ENCODE results near the gene TRA2B. TPM values are rescaled to one million over a fixed set of nuclear protein-coding genes. Genes with fewer than 3 reads are reported as not detected.

TRA2B gene
- total and polyA plus RNA-seq, 7 donors: 38.7 to 99.5 (median 75.3) TPM

DNA sequence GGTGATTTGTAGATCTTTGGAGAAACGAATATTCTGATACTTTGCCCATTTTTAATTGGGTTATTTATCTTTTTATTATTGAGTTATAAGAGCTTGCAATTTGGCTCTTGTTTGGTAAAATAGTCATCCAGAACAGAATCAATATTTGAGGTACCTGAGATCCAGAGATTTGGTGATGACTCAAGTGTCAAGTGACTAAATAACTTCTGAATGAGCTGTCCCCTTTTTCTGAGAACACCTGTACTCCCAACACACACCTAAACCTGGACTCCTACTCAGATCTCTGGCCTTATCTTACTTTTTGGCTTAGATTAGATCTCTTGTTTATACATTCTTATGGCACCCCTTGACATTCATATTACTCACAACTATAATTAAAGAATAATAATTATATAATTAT is 3.1 kb upstream of the TRA2B start:
- WGBS, 3 donors: 77 to 81% (median 78%) methylated on average over 1 of the region's 1 CpG
- TF ChIP-seq, protein P1, sequence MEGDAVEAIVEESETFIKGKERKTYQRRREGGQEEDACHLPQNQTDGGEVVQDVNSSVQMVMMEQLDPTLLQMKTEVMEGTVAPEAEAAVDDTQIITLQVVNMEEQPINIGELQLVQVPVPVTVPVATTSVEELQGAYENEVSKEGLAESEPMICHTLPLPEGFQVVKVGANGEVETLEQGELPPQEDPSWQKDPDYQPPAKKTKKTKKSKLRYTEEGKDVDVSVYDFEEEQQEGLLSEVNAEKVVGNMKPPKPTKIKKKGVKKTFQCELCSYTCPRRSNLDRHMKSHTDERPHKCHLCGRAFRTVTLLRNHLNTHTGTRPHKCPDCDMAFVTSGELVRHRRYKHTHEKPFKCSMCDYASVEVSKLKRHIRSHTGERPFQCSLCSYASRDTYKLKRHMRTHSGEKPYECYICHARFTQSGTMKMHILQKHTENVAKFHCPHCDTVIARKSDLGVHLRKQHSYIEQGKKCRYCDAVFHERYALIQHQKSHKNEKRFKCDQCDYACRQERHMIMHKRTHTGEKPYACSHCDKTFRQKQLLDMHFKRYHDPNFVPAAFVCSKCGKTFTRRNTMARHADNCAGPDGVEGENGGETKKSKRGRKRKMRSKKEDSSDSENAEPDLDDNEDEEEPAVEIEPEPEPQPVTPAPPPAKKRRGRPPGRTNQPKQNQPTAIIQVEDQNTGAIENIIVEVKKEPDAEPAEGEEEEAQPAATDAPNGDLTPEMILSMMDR (IDR thresholded peaks at IDR 0.05): no peak
- peaks cover 11% of the 10 kb centered on the region for H3K4me1 ChIP-seq

DNA sequence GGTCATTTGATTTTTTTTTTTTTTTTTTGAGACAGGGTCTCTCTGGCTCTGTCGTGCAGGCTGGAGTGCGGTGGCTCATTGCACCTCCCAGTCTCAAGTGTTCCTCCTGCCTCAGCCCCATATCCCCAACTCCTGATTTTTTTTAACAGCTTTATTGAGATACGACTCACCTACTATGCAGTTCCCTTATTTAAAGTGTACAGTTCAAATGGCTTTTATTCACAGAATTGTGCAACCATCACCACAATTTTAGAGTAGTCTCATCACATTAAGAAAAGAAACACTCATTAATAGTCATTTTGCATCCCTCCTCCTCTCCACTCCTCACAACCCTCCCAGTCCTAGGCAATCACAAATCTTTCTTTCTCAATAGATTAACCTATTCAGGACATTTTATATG is 1.9 kb upstream of the TRA2B start:
- no peak overlapping the region for H3K27ac ChIP-seq
- DNase-seq (no peak), ATAC-seq (no peak)
- WGBS, 3 donors: 79 to 86% (median 81%) methylated on average over 3 of the region's 3 CpGs
- H3K27me3 ChIP-seq (ENCODE audit: insufficient read depth in 3 of 3, low read length in 2 of 3): no peaks in the 10 kb centered on the region
- peaks cover 11% of the 10 kb centered on the region for H3K4me1 ChIP-seq
- no peaks in the 10 kb centered on the region for H3K36me3 ChIP-seq (ENCODE audit: insufficient read depth in 1 of 2, low read depth in 1 of 2)
- intact Hi-C loops (cut with DNase I): loop anchor here in 1 of 2 donors (5.0 kb wide), 2 partner anchors 168 to 843 kb away; partner anchors contain the start of genes EIF4A2 and ETV5
- H3K9me3 ChIP-seq: no peaks in the 10 kb centered on the region
- TF ChIP-seq, protein P1 (IDR thresholded peaks at IDR 0.05): no peak
- H3K4me3 ChIP-seq: no peak overlapping the region

More for the DNA sequence above, 3.1 kb upstream of the TRA2B start:
- Histone ChIP-seq H3K27me3 (ENCODE audit: insufficient read depth in 3 of 3, low read length in 2 of 3) (no peaks in the 10 kb centered on the region), H3K36me3 (ENCODE audit: insufficient read depth in 1 of 2, low read depth in 1 of 2) (no peaks in the 10 kb centered on the region), H3K4me3 (no peak overlapping the region), H3K27ac (no peak overlapping the region), H3K9me3 (no peaks in the 10 kb centered on the region)
- DNase-seq (no peak), ATAC-seq (no peak)
- intact Hi-C loops (cut with DNase I): loop anchor here in 1 of 2 donors (5.0 kb wide), 1 partner anchor 166 kb away; the partner anchor contains the start of gene ETV5

DNA sequence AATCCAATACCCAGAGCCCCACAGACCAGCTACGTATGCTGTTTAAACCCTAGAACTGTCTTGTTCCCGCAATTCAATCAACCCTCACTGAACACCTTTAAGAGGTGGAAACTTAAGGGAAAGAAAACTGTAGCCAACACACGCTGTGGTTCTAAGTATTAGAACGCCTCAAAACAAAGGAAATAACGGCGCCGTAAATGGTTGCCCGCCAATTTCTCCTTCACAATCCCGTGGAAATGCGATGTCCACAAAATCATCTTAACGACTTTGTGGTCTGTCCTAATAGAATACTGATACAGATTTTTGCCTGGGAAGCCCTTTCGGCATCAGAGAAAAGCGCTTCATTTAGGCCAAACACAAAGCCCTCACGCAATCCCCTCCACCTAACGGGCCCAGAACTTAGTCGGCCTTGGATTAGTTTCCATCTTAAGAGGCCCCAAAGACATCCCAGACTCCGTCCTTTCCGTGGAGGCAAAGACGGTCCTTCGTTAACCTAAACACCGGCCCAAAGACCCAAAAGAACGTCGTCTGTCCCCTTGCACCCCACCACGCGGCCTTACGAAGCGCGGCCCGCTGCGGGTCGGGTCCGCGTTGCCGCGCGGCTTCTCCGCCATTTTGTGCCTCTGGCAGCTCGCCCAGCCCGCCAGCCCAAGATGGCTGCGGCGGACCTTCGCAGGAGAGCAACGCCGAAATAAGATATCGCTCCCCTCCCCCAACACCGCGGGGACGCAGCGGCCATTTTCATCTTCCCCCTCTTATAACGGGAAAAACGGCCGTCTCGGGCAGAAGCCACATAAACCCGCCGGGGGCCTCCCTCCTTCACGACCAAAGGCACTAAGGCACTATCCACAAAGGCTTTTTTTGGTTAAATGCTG is 763 bp downstream of the TRA2B start:
- no peaks in the 10 kb centered on the region for H3K9me3 ChIP-seq
- no peaks in the 10 kb centered on the region for H3K36me3 ChIP-seq (ENCODE audit: insufficient read depth in 1 of 2, low read depth in 1 of 2)
- ATAC-seq (peak; percentile 86 to 91 (median 87)), DNase-seq (peak; percentile 93 to 96)
- H3K27ac ChIP-seq: peak overlapping the region; percentile 100
- no peaks in the 10 kb centered on the region for H3K27me3 ChIP-seq (ENCODE audit: insufficient read depth in 3 of 3, low read length in 2 of 3)
- H3K4me1 ChIP-seq: peaks cover 25% of the 10 kb centered on the region
- TF ChIP-seq, protein P1 (IDR thresholded peaks at IDR 0.05): no peak
- WGBS, 3 donors: 0% methylated on average over 56 of the region's 56 CpGs
- intact Hi-C loops (cut with DNase I): loop anchor here in 1 of 2 donors (5.0 kb wide), 1 partner anchor 845 kb away; the partner anchor contains the start of gene EIF4A2
- peak overlapping the region; percentile 99 for H3K4me3 ChIP-seq

DNA sequence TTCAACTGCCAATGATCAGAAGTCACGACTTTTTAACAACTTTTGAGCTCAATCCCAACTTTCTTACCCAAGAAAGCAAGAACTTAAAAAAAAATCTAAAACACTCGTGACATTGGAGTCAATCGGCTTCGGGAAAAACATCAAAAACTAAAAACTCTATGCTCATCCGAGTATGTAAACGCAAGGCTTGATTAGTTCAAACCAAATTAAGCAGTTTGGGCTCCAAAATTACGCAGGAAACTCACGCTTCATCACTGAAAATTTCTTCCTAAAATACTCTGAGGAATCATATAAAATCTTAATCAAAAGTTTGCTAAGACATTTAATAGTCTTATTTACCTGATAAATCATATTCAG is 1.6 kb downstream of the TRA2B start:
- no peak for ATAC-seq
- Histone ChIP-seq H3K36me3 (ENCODE audit: insufficient read depth in 1 of 2, low read depth in 1 of 2) (peaks cover 0 to 3% of the 10 kb centered on the region in 2 donors), H3K4me1 (peaks cover 33% of the 10 kb centered on the region), H3K27ac (peak overlapping the region; percentile 100), H3K9me3 (no peaks in the 10 kb centered on the region), H3K4me3 (peak overlapping the region; percentile 99), H3K27me3 (ENCODE audit: insufficient read depth in 3 of 3, low read length in 2 of 3) (no peaks in the 10 kb centered on the region)
- 1% methylated on average over 8 of the region's 8 CpGs for WGBS, 3 donors
- intact Hi-C loops (cut with DNase I): loop anchor here in 1 of 2 donors (5.0 kb wide), 1 partner anchor 846 kb away; the partner anchor contains the start of gene EIF4A2
- TF ChIP-seq, protein P1 (IDR thresholded peaks at IDR 0.05): no peak
- no peak for DNase-seq
